Endothelial cell of umbilical vein (primary cell): ENCODE data around the gene ARMC5. TPM values are rescaled to one million over a fixed set of nuclear protein-coding genes. Genes with fewer than 3 reads are reported as not detected.

Source experiments
- BruUV-seq: library from RNA; stranded (reverse); fragments of 400-500 nt; replicated peaks from 2 replicates; lab custom pipeline; 2021; lab: Mats Ljungman, UMichigan
- CTCF ChIA-PET: fragments of 300-600, 350-600 bp; sonication (Branson Sonifier 250); formaldehyde crosslinking; loops from one replicate; lab custom pipeline; 2021; ENCODE audit warnings: antibody characterized with exemption, inconsistent platforms; lab: Charles Lee
- POLR2A ChIA-PET: fragments of 300-600, 350-600 bp; sonication (Branson Sonifier 250); formaldehyde crosslinking; loops from one replicate; lab custom pipeline; 2021; ENCODE audit warnings: antibody characterized with exemption, inconsistent platforms; lab: Charles Lee
- DNase-seq: peaks from one replicate; pipeline ENCODE4 v3.0.0-alpha.2; 2011; ENCODE audit warnings: low read depth, low spot score
- FAIRE-seq: peaks from 2 replicates; lab custom pipeline; 2011; peaks lifted over from hg19 to GRCh38; lab: Jason Lieb, UNC
- H2AFZ ChIP-seq: 2 replicates; pipeline ENCODE4 v1.6.0; 2012; ENCODE audit warnings: low read depth, low read length, control low read depth, inconsistent platforms
- H3K27ac ChIP-seq: 2 replicates; pipeline ENCODE4 v1.5.1; 2011; ENCODE audit warnings: low read depth, mild to moderate bottlenecking, control low read depth, low read length, moderate library complexity; ENCODE audit not compliant: insufficient read depth
- H3K27me3 ChIP-seq, 2 experiments: 2 replicates each; pipeline versions ENCODE4 v1.6.0 to v1.6.1; 2011; ENCODE audit warnings: low read length in 2 of 2, mixed read lengths in 1 of 2; ENCODE audit not compliant: control insufficient read depth in 2 of 2, insufficient read depth in 2 of 2
- H3K36me3 ChIP-seq, 2 experiments: 2 replicates in 1 of 2; 3 replicates in 1 of 2; pipeline ENCODE4 v1.5.1; 2011; ENCODE audit warnings: low read length in 2 of 2, mild to moderate bottlenecking in 1 of 2, moderate library complexity in 1 of 2; ENCODE audit not compliant: control insufficient read depth in 2 of 2, insufficient read depth in 2 of 2; ENCODE audit errors: extremely low read depth in 1 of 2
- H3K4me1 ChIP-seq: 3 replicates; pipeline ENCODE4 v1.5.1; 2011; ENCODE audit warnings: mild to moderate bottlenecking, low read length; ENCODE audit not compliant: control insufficient read depth, insufficient read depth; ENCODE audit errors: extremely low read depth
- H3K4me2 ChIP-seq: 2 replicates; pipeline ENCODE4 v1.6.1; 2011; ENCODE audit warnings: low read length, control low read depth, mixed read lengths; ENCODE audit not compliant: insufficient read depth
- H3K4me3 ChIP-seq, 3 experiments: fragments of 200-600 bp in 1 of 3; sonication (generic), shearing (Covaris generic) in 1 of 3; replicated peaks in 1 of 3; 2 replicates each; pipeline ENCODE4 v1.5.1; 2011 to 2016; ENCODE audit warnings: control low read depth in 3 of 3, low read length in 3 of 3, mild to moderate bottlenecking in 2 of 3, inconsistent platforms in 1 of 3, low read depth in 1 of 3, moderate library complexity in 1 of 3; ENCODE audit not compliant: insufficient read depth in 1 of 3
- H3K79me2 ChIP-seq: 2 replicates; pipeline ENCODE4 v1.6.0; 2012; ENCODE audit warnings: low read length, inconsistent platforms; ENCODE audit not compliant: control insufficient read depth, insufficient read depth
- H3K9ac ChIP-seq: replicated peaks from 2 replicates; pipeline ENCODE3; 2011; ENCODE audit warnings: low read length, control low read depth; ENCODE audit not compliant: insufficient read depth; ENCODE audit errors: extremely low read depth
- H3K9me1 ChIP-seq: replicated peaks from 3 replicates; pipeline ENCODE4 v1.6.0; 2011; ENCODE audit warnings: mild to moderate bottlenecking, low read length; ENCODE audit not compliant: control insufficient read depth, insufficient read depth; ENCODE audit errors: extremely low read depth
- H3K9me3 ChIP-seq: replicated peaks from 2 replicates; pipeline ENCODE4 v1.5.1; 2012; ENCODE audit warnings: low read length, inconsistent platforms; ENCODE audit not compliant: control insufficient read depth, insufficient read depth
- H4K20me1 ChIP-seq: replicated peaks from 2 replicates; pipeline ENCODE3; 2011; ENCODE audit warnings: mild to moderate bottlenecking, low read length; ENCODE audit not compliant: control insufficient read depth, insufficient read depth; ENCODE audit errors: extremely low read depth
- CTCF ChIP-seq, 2 donors: IDR thresholded peaks; 1 replicate in 1 of 2; 2 replicates in 1 of 2; pipeline ENCODE4 v1.5.1; 2011; ENCODE audit warnings: low read length in 2 of 2, mild to moderate bottlenecking in 2 of 2, moderate library complexity in 2 of 2, control low read depth in 1 of 2, inconsistent platforms in 1 of 2, low read depth in 1 of 2; ENCODE audit not compliant: insufficient read depth in 1 of 2; ENCODE audit errors: extremely low read depth in 1 of 2
- EZH2 ChIP-seq: IDR thresholded peaks from 2 replicates; pipeline ENCODE4 v1.6.1; 2012; ENCODE audit warnings: borderline replicate concordance, low read depth, mild to moderate bottlenecking, moderate library complexity, low read length, inconsistent platforms; ENCODE audit not compliant: severe bottlenecking
- FOS ChIP-seq: IDR thresholded peaks from 2 replicates; pipeline ENCODE4 v1.6.1; 2011; ENCODE audit warnings: mild to moderate bottlenecking, low read length, moderate library complexity, borderline replicate concordance; ENCODE audit not compliant: insufficient read depth
- GATA2 ChIP-seq: IDR thresholded peaks from 2 replicates; pipeline ENCODE4 v1.7.0; 2011; ENCODE audit warnings: low read depth, mild to moderate bottlenecking, moderate library complexity, mixed read lengths, low read length; ENCODE audit not compliant: insufficient read length, insufficient read depth
- JUN ChIP-seq: IDR thresholded peaks from 2 replicates; pipeline ENCODE4 v1.6.1; 2011; ENCODE audit warnings: borderline replicate concordance, low read depth; ENCODE audit not compliant: insufficient read length, insufficient read depth
- MAX ChIP-seq: IDR thresholded peaks from 2 replicates; pipeline ENCODE4 v1.6.1; 2011; ENCODE audit not compliant: insufficient read depth, insufficient read length
- MYC ChIP-seq: IDR thresholded peaks from one replicate; pipeline ENCODE4 v1.6.1; 2011; ENCODE audit warnings: mild to moderate bottlenecking, low read depth, low read length
- POLR2A ChIP-seq: IDR thresholded peaks from 2 replicates; pipeline ENCODE4 v1.6.1; 2012; ENCODE audit warnings: low read depth, mild to moderate bottlenecking, control low read depth, low read length
- POLR2AphosphoS5 ChIP-seq: IDR thresholded peaks from 2 replicates; pipeline ENCODE4 v1.6.1; 2012; ENCODE audit warnings: low read depth, mild to moderate bottlenecking, control low read depth, low read length, moderate library complexity; ENCODE audit not compliant: insufficient read depth
- dilution Hi-C: fragments of 300-500 bp; cut with MboI; formaldehyde crosslinking; loops from one replicate; pipeline ENCODE4 v1.15.0; 2019; ENCODE audit warnings: low sequenced_read_pairs; ENCODE audit not compliant: extremely low pct_ligation_motif_present
- intact Hi-C: fragments of 100-400 bp; cut with micrococcal nuclease; formaldehyde crosslinking; loops from one replicate; pipeline ENCODE4 v1.10.0; 2022
- polyA plus RNA-seq, 4 experiments: library from polyadenylated mRNA; depleted of rRNA in 3 of 4; stranded (reverse) in 3 of 4; unstranded in 1 of 4; fragments of >200 nt; gene quantifications; 2 replicates each; pipeline versions ENCODE4 v1.2.1 to v1.2.3, GENCODE V29; 2011 to 2012; ENCODE audit warnings: missing spikeins in 1 of 4
- total RNA-seq: library from RNA; stranded (reverse); gene quantifications from 2 replicates; pipeline ENCODE4 v1.2.3, GENCODE V29; 2021

ARMC5 gene
- total and polyA plus RNA-seq, 2 donors (not counting 3 experiments of a cell fraction or from before 2014, with no cell fraction given) = 17.3 to 18.8 TPM

GRCh38 chr16:31478956-31479355 is 19.7 kb downstream of the ARMC5 start:
- no peak overlapping the region for H2AFZ ChIP-seq
- DNase-seq (no peak), FAIRE-seq (no peak)
- H3K4me2 ChIP-seq = no peak overlapping the region
- intact Hi-C loops = no loop called here
- H3K9ac ChIP-seq = no peak overlapping the region
- no peaks in the 10 kb centered on the region for H3K9me3 ChIP-seq
- TF ChIP-seq POLR2AphosphoS5 (no peak), EZH2 (no peak), POLR2A (no peak), CTCF (IDR thresholded peaks at IDR 0.05; ENCODE audit: extremely low read depth in 1 of 2, insufficient read depth in 1 of 2, low read depth in 1 of 2, low read length in 2 of 2) (no peak), JUN (no peak), MYC (no peak), GATA2 (no peak), MAX (no peak), FOS (no peak)
- POLR2A ChIA-PET = no interaction called here
- CTCF ChIA-PET = interaction anchor here (0.8 to 3.4 kb wide), 2 partner anchors 9 to 19 kb away, joined by 3 to 13 read pairs; partner anchors contain the start of gene ARMC5
- no peaks in the 10 kb centered on the region for H4K20me1 ChIP-seq
- no peaks in the 10 kb centered on the region for H3K9me1 ChIP-seq
- H3K36me3 ChIP-seq = peaks cover 12 to 19% of the 10 kb centered on the region in 2 experiments
- no peak overlapping the region for H3K4me3 ChIP-seq
- no TSS peak for BruUV-seq
- H3K27ac ChIP-seq = no peak overlapping the region
- H3K4me1 ChIP-seq = peaks cover 10% of the 10 kb centered on the region
- dilution Hi-C loops = no loop called here
- H3K27me3 ChIP-seq = no peaks in the 10 kb centered on the region
- H3K79me2 ChIP-seq = peaks cover 10% of the 10 kb centered on the region
